ENCODE data around the gene HSP90AB1. TPM values are rescaled to one million over a fixed set of nuclear protein-coding genes. Genes with fewer than 3 reads are reported as not detected.
A peak's percentile ranks its signal among the peaks of the same experiment; 100 is the strongest.

HSP90AB1 gene
- total and polyA plus RNA-seq, 2 of the 8 experiments (the other 6 are each of a cell fraction or from before 2014, with no cell fraction given): 1,564 to 2,297 TPM

- TF ChIP-seq, protein P1, sequence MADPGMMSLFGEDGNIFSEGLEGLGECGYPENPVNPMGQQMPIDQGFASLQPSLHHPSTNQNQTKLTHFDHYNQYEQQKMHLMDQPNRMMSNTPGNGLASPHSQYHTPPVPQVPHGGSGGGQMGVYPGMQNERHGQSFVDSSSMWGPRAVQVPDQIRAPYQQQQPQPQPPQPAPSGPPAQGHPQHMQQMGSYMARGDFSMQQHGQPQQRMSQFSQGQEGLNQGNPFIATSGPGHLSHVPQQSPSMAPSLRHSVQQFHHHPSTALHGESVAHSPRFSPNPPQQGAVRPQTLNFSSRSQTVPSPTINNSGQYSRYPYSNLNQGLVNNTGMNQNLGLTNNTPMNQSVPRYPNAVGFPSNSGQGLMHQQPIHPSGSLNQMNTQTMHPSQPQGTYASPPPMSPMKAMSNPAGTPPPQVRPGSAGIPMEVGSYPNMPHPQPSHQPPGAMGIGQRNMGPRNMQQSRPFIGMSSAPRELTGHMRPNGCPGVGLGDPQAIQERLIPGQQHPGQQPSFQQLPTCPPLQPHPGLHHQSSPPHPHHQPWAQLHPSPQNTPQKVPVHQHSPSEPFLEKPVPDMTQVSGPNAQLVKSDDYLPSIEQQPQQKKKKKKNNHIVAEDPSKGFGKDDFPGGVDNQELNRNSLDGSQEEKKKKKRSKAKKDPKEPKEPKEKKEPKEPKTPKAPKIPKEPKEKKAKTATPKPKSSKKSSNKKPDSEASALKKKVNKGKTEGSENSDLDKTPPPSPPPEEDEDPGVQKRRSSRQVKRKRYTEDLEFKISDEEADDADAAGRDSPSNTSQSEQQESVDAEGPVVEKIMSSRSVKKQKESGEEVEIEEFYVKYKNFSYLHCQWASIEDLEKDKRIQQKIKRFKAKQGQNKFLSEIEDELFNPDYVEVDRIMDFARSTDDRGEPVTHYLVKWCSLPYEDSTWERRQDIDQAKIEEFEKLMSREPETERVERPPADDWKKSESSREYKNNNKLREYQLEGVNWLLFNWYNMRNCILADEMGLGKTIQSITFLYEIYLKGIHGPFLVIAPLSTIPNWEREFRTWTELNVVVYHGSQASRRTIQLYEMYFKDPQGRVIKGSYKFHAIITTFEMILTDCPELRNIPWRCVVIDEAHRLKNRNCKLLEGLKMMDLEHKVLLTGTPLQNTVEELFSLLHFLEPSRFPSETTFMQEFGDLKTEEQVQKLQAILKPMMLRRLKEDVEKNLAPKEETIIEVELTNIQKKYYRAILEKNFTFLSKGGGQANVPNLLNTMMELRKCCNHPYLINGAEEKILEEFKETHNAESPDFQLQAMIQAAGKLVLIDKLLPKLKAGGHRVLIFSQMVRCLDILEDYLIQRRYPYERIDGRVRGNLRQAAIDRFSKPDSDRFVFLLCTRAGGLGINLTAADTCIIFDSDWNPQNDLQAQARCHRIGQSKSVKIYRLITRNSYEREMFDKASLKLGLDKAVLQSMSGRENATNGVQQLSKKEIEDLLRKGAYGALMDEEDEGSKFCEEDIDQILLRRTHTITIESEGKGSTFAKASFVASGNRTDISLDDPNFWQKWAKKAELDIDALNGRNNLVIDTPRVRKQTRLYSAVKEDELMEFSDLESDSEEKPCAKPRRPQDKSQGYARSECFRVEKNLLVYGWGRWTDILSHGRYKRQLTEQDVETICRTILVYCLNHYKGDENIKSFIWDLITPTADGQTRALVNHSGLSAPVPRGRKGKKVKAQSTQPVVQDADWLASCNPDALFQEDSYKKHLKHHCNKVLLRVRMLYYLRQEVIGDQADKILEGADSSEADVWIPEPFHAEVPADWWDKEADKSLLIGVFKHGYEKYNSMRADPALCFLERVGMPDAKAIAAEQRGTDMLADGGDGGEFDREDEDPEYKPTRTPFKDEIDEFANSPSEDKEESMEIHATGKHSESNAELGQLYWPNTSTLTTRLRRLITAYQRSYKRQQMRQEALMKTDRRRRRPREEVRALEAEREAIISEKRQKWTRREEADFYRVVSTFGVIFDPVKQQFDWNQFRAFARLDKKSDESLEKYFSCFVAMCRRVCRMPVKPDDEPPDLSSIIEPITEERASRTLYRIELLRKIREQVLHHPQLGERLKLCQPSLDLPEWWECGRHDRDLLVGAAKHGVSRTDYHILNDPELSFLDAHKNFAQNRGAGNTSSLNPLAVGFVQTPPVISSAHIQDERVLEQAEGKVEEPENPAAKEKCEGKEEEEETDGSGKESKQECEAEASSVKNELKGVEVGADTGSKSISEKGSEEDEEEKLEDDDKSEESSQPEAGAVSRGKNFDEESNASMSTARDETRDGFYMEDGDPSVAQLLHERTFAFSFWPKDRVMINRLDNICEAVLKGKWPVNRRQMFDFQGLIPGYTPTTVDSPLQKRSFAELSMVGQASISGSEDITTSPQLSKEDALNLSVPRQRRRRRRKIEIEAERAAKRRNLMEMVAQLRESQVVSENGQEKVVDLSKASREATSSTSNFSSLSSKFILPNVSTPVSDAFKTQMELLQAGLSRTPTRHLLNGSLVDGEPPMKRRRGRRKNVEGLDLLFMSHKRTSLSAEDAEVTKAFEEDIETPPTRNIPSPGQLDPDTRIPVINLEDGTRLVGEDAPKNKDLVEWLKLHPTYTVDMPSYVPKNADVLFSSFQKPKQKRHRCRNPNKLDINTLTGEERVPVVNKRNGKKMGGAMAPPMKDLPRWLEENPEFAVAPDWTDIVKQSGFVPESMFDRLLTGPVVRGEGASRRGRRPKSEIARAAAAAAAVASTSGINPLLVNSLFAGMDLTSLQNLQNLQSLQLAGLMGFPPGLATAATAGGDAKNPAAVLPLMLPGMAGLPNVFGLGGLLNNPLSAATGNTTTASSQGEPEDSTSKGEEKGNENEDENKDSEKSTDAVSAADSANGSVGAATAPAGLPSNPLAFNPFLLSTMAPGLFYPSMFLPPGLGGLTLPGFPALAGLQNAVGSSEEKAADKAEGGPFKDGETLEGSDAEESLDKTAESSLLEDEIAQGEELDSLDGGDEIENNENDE (IDR thresholded peaks at IDR 0.05; ENCODE audit: insufficient replicate concordance, low read length): no peak
- TF ChIP-seq ASH2L (IDR thresholded peaks at IDR 0.05; ENCODE audit: low read length) (peak; percentile 76), RBBP5 (IDR thresholded peaks at IDR 0.05; ENCODE audit: borderline replicate concordance, low read depth, low read length) (no peak), BRCA1 (IDR thresholded peaks at IDR 0.05; ENCODE audit: low read depth, low read length) (no peak), SP1 (IDR thresholded peaks at IDR 0.05; ENCODE audit: low read depth, low read length) (no peak), CEBPB (IDR thresholded peaks at IDR 0.05; ENCODE audit: low read depth, low read length) (no peak), POU5F1 (IDR thresholded peaks at IDR 0.05; ENCODE audit: low read depth, low read length) (no peak), CBX5 (IDR thresholded peaks at IDR 0.05; ENCODE audit: low read depth, low read length) (no peak), GTF2F1 (IDR thresholded peaks at IDR 0.05; ENCODE audit: borderline replicate concordance, low read depth, low read length) (no peak)
- TF ChIP-seq, protein P2, sequence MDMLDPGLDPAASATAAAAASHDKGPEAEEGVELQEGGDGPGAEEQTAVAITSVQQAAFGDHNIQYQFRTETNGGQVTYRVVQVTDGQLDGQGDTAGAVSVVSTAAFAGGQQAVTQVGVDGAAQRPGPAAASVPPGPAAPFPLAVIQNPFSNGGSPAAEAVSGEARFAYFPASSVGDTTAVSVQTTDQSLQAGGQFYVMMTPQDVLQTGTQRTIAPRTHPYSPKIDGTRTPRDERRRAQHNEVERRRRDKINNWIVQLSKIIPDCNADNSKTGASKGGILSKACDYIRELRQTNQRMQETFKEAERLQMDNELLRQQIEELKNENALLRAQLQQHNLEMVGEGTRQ (IDR thresholded peaks at IDR 0.05; ENCODE audit: low read length): no peak; the same call in 1 of the 2 replicates
Measured at GRCh38 chr6:44237813-44238433, 9.0 kb upstream of the HSP90AB1 start (continued).
